AG10803 (cell line): ENCODE measurements around the gene ARMC2.

Experiments used
- DNase-seq: peaks from one replicate; pipeline ENCODE4 v3.0.0; 2010; ENCODE audit warnings: low read depth
- H3K4me3 ChIP-seq: 2 replicates; pipeline ENCODE4 v1.5.1; 2011; ENCODE audit warnings: mild to moderate bottlenecking, low read length, control low read depth
- CTCF ChIP-seq: conservative IDR thresholded peaks from 2 replicates; pipeline ENCODE4 v1.5.1; 2011; ENCODE audit warnings: mild to moderate bottlenecking, low read length, control low read depth, inconsistent platforms

The ARMC2 gene

GRCh38 chr6:109008054-109008453 is 159.8 kb downstream of the ARMC2 start:
- TF ChIP-seq CTCF: no peak
- DNase-seq: no peak
- peak overlapping the region; percentile 79 for H3K4me3 ChIP-seq

GRCh38 chr6:109008537-109009235 is 160.5 kb downstream of the ARMC2 start:
- DNase-seq: peak; percentile 37
- H3K4me3 ChIP-seq: peak overlapping the region; percentile 79
- no peak for TF ChIP-seq CTCF

- H3K4me3 ChIP-seq: peak overlapping the region; percentile 83
- TF ChIP-seq CTCF: no peak
- DNase-seq: peak; percentile 86
Observed at GRCh38 chr6:109009236-109009961, 161.2 kb downstream of the ARMC2 start.

- peak overlapping the region; percentile 83 for H3K4me3 ChIP-seq
- no peak for DNase-seq
- no peak for TF ChIP-seq CTCF
Observed at GRCh38 chr6:109009962-109010704, 161.9 kb downstream of the ARMC2 start.

GRCh38 chr6:109010705-109011102 is 162.5 kb downstream of the ARMC2 start:
- no peak overlapping the region for H3K4me3 ChIP-seq
- no peak for DNase-seq

GRCh38 chr6:109013656-109014305 is 165.6 kb downstream of the ARMC2 start:
- no peak overlapping the region for H3K4me3 ChIP-seq
- no peak for TF ChIP-seq CTCF
- DNase-seq: no peak

More at GRCh38 chr6:109010705-109011102, 162.5 kb downstream of the ARMC2 start:
- no peak for TF ChIP-seq CTCF
